Transverse colon (tissue), 4 donors: ENCODE results near the gene GBP5. TPM values are rescaled to one million over a fixed set of nuclear protein-coding genes. Genes with fewer than 3 reads are reported as not detected.

ENCODE experiments used
- DNase-seq: peaks from one replicate; pipeline ENCODE4 v3.0.0-alpha.2; 2019
- H3K27ac ChIP-seq, 4 donors: fragments of 200-600 bp; sonication (generic); 2 replicates each; pipeline ENCODE4 v1.5.1; 2016 to 2018; ENCODE audit warnings: inconsistent platforms in 4 of 4
- H3K27me3 ChIP-seq: fragments of 200-600 bp; sonication (generic); 2 replicates; pipeline ENCODE4 v1.5.1; 2017; ENCODE audit warnings: inconsistent platforms
- H3K36me3 ChIP-seq, 4 donors: fragments of 200-600 bp; sonication (generic); 2 replicates each; pipeline ENCODE4 v1.5.1; 2017 to 2019; ENCODE audit warnings: inconsistent platforms in 4 of 4
- H3K4me1 ChIP-seq, 4 donors: fragments of 200-600 bp; sonication (generic); 2 replicates each; pipeline ENCODE4 v1.5.1; 2017 to 2020; ENCODE audit warnings: inconsistent platforms in 4 of 4
- H3K4me3 ChIP-seq, 4 donors: fragments of 200-600 bp; sonication (generic); 1 replicate in 1 of 4; 2 replicates in 3 of 4; pipeline versions ENCODE4 v1.5.1 to v1.6.1; 2017 to 2019; ENCODE audit warnings: inconsistent platforms in 4 of 4
- H3K9me3 ChIP-seq, 2 donors: fragments of 200-600 bp; sonication (generic); 2 replicates each; pipeline ENCODE4 v1.5.1; 2017 to 2019; ENCODE audit warnings: inconsistent platforms in 2 of 2
- EP300 ChIP-seq: sonication (generic); formaldehyde crosslinking; IDR thresholded peaks from one replicate; pipeline ENCODE4 v1.6.1; 2017; ENCODE audit warnings: antibody characterized with exemption, low read depth
- POLR2A ChIP-seq: fragments of 450-650 bp; IDR thresholded peaks from one replicate; pipeline ENCODE4 v1.6.1; 2016; ENCODE audit warnings: antibody characterized with exemption, mild to moderate bottlenecking, moderate library complexity
- POLR2AphosphoS5 ChIP-seq, 3 donors: sonication (generic); formaldehyde crosslinking; IDR thresholded peaks; one replicate each; pipeline ENCODE4 v1.6.1; 2016; ENCODE audit warnings: antibody characterized with exemption in 3 of 3
- WGBS, 2 donors: methylation state at CpG; one replicate each; pipeline ENCODE4 v1.1.5; 2018; ENCODE audit warnings: low coverage in 1 of 2; 5-methylcytosine and 5-hydroxymethylcytosine counted together
- in situ Hi-C, 4 donors: fragments of 200-750 bp; cut with MboI; loops; one replicate each; pipeline versions ENCODE4 v1.15.0 to v1.15.1; 2017; ENCODE audit warnings: low sequenced_read_pairs in 3 of 4, low pct_ligation_motif_present in 1 of 4, low pct_unique_long_range_greater_than_20kb in 1 of 4
- intact Hi-C: fragments of 100-400 bp; cut with DNase I; formaldehyde crosslinking; loops from one replicate; pipeline ENCODE4 v1.15.1; 2023; ENCODE audit warnings: low total_unique reads
- total RNA-seq, 4 donors: library from RNA; depleted of rRNA; stranded (reverse); fragments of >200 nt; gene quantifications; one replicate each; pipeline ENCODE4 v1.1.0, GENCODE V29; 2016
- TF ChIP-seq, protein P1 (sequence below), 5 experiments: fragments of 200-600 bp in 3 of 5; fragments of 450-650 bp in 2 of 5; sonication (generic) in 3 of 5; IDR thresholded peaks; 1 replicate in 2 of 5; 2 replicates in 3 of 5; pipeline ENCODE4 v1.5.1; 2016 to 2017; ENCODE audit warnings: antibody characterized with exemption in 5 of 5, inconsistent platforms in 3 of 5, mild to moderate bottlenecking in 2 of 5, moderate library complexity in 1 of 5

GBP5 gene
- total RNA-seq, 4 donors from 2014 or later: 1.5 to 7.3 TPM; not detected in 2

DNA sequence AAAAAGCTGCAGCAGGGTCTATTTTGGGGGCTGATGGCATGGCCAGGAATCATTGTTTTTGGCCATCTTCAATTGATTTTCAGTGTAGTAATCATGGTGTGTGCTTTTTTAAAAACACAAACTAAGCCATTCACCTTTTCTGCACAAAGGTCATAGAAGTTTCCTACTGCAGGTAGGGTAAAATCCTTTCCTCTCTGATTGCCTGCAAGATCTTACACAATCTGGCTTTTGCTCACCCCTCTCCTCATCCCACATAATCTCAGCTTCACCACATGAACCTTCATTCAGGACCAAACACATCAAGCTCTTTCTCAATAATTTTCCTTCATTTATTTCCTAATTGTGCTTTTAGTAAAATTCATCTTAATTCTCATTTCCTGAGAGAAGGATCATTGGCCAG lies 38.3 kb upstream of the GBP5 start:
- Histone ChIP-seq H3K27ac (peak overlapping the region; percentile 47 to 70 (median 52)), H3K36me3 (no peaks in the 10 kb centered on the region), H3K4me1 (peaks cover 0 to 25% (median 13%) of the 10 kb centered on the region in 4 donors), H3K4me3 (no peak overlapping the region), H3K27me3 (no peaks in the 10 kb centered on the region), H3K9me3 (peaks cover 0 to 4% of the 10 kb centered on the region in 2 donors)
- DNase-seq: no peak
- in situ Hi-C loops: no loop called here
- TF ChIP-seq POLR2A (no peak), POLR2AphosphoS5 (IDR thresholded peaks at IDR 0.05) (no peak), EP300 (no peak)
- TF ChIP-seq, protein P1, sequence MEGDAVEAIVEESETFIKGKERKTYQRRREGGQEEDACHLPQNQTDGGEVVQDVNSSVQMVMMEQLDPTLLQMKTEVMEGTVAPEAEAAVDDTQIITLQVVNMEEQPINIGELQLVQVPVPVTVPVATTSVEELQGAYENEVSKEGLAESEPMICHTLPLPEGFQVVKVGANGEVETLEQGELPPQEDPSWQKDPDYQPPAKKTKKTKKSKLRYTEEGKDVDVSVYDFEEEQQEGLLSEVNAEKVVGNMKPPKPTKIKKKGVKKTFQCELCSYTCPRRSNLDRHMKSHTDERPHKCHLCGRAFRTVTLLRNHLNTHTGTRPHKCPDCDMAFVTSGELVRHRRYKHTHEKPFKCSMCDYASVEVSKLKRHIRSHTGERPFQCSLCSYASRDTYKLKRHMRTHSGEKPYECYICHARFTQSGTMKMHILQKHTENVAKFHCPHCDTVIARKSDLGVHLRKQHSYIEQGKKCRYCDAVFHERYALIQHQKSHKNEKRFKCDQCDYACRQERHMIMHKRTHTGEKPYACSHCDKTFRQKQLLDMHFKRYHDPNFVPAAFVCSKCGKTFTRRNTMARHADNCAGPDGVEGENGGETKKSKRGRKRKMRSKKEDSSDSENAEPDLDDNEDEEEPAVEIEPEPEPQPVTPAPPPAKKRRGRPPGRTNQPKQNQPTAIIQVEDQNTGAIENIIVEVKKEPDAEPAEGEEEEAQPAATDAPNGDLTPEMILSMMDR (IDR thresholded peaks at IDR 0.05): no peak
- intact Hi-C loops: no loop called here

DNA sequence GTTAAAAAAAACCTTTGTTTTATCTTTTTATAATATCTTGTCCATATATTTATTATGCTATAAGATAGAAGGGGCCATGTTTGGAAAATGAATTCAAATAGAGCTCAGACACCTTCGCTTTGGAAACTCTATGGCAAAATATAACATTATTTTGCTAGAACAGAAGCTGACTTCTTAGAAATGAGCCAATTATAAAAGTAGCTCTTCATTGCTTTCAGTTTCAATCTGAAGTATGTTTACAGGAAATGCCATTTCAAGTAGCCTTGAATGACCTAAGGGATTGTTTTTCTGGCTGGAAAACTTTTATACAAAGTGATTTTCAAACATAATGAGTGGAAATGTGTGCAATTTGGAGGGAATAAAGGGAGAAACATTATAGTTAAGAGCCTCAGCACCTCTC lies 37.8 kb upstream of the GBP5 start:
- Histone ChIP-seq H3K4me3 (peak overlapping the region in 1 of 4 donors; percentile 18), H3K36me3 (no peaks in the 10 kb centered on the region), H3K27me3 (no peaks in the 10 kb centered on the region), H3K9me3 (no peaks in the 10 kb centered on the region), H3K27ac (peak overlapping the region; percentile 47 to 70 (median 52)), H3K4me1 (peaks cover 0 to 25% (median 13%) of the 10 kb centered on the region in 4 donors)
- TF ChIP-seq POLR2AphosphoS5 (IDR thresholded peaks at IDR 0.05) (no peak), EP300 (no peak), POLR2A (no peak)
- TF ChIP-seq, protein P1 (IDR thresholded peaks at IDR 0.05): no peak
- intact Hi-C loops: no loop called here
- no peak for DNase-seq
- 27 to 29% methylated on average over 1 of the region's 1 CpG for WGBS, 2 donors
- in situ Hi-C loops: no loop called here

DNA sequence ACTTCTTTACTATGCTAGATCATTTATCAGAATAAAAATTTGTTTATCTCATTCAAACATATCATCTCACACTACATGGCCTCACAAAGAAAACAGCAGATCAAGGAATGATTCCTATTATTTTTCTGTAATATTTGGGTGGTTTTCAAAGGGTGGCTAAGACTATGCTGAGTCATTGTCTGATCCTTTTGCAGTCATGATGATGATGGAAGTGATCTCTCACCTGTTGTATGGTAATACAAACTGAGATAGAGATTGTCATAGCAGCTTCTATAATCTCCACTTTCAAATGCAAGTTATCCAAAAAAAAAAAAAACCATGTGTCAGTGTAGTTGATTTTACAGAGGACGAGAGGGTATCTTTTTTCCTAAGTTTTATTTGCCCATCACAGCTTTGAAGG lies 37.2 kb upstream of the GBP5 start:
- peak overlapping the region; percentile 47 to 70 (median 52) for H3K27ac ChIP-seq

DNA sequence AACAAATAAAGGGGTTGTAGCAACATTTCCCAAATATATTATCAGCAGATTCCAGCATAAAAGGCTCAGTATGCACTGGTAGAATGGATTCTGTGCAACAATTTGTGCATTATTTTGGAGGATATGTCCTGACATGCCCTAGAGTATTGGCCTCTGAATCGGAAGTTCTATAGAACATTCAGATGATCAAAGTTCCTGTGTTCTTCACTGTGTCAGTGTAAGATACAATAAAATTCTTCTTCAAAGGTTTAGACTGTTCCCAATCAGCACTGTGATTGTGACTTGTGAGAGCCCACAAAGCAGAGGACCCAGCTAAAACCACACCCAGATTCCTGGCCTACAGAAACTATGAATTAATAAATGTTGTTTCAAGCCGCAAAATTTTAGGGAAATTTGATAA lies 33.6 kb upstream of the GBP5 start:
- no peak overlapping the region for H3K4me3 ChIP-seq
- H3K27ac ChIP-seq: no peak overlapping the region
- in situ Hi-C loops (no loop called here), intact Hi-C loops (no loop called here)
- no peak for TF ChIP-seq POLR2A
- no peak for TF ChIP-seq POLR2AphosphoS5 (IDR thresholded peaks at IDR 0.05)
- no peak for TF ChIP-seq EP300
- TF ChIP-seq, protein P1 (IDR thresholded peaks at IDR 0.05): no peak
- WGBS, 2 donors: 58 to 63% methylated on average over 1 to 2 of the region's 2 CpGs
- peaks cover 0 to 17% (median 10%) of the 10 kb centered on the region in 4 donors for H3K4me1 ChIP-seq
- H3K27me3 ChIP-seq: no peaks in the 10 kb centered on the region
- no peaks in the 10 kb centered on the region for H3K9me3 ChIP-seq
- no peaks in the 10 kb centered on the region for H3K36me3 ChIP-seq
- no peak for DNase-seq

More for the DNA sequence above, 37.2 kb upstream of the GBP5 start:
- TF ChIP-seq EP300 (no peak), POLR2A (no peak), POLR2AphosphoS5 (IDR thresholded peaks at IDR 0.05) (no peak)
- TF ChIP-seq, protein P1 (IDR thresholded peaks at IDR 0.05): no peak
- 88 to 97% methylated on average over 1 of the region's 1 CpG for WGBS, 2 donors
- Histone ChIP-seq H3K4me1 (peaks cover 0 to 25% (median 13%) of the 10 kb centered on the region in 4 donors), H3K27me3 (no peaks in the 10 kb centered on the region), H3K9me3 (no peaks in the 10 kb centered on the region), H3K4me3 (no peak overlapping the region), H3K36me3 (no peaks in the 10 kb centered on the region)
- in situ Hi-C loops: no loop called here
- no peak for DNase-seq
- intact Hi-C loops: no loop called here
